ENCODE measurements around the gene SNAPC3. TPM values are rescaled to one million over a fixed set of nuclear protein-coding genes. Genes with fewer than 3 reads are reported as not detected.
"Not testable (repeated sequence)": the region's sequence is repeated elsewhere in the genome, so short reads cannot be mapped to it uniquely, and the experiment has no call there.

Gene SNAPC3
- total RNA-seq, 1 donor from 2014 or later: 20.3 TPM

GRCh38 chr9:15423231-15423985, 732 bp downstream of the SNAPC3 start:
- peak in 1 of 2 donors; percentile 45 for DNase-seq (ENCODE audit: low read depth in 2 of 2)

GRCh38 chr9:15426019-15426418, 3.3 kb downstream of the SNAPC3 start:
- DNase-seq (ENCODE audit: low read depth in 2 of 2): no peak

GRCh38 chr9:15427702-15428101, 5.0 kb downstream of the SNAPC3 start:
- DNase-seq (ENCODE audit: low read depth in 2 of 2): not testable (repeated sequence)

GRCh38 chr9:15430920-15431844, 8.5 kb downstream of the SNAPC3 start:
- no peak for DNase-seq (ENCODE audit: low read depth in 2 of 2)

GRCh38 chr9:15433191-15433590, 10.5 kb downstream of the SNAPC3 start:
- DNase-seq (ENCODE audit: low read depth in 2 of 2): no peak

- DNase-seq (ENCODE audit: low read depth in 2 of 2): no peak
Observed at GRCh38 chr9:15433661-15434060, 11.0 kb downstream of the SNAPC3 start.

GRCh38 chr9:15438891-15439290, 16.2 kb downstream of the SNAPC3 start:
- DNase-seq (ENCODE audit: low read depth in 2 of 2): no peak

- DNase-seq (ENCODE audit: low read depth in 2 of 2): not testable (repeated sequence)
Observed at GRCh38 chr9:15441841-15442240, 19.2 kb downstream of the SNAPC3 start.

GRCh38 chr9:15442264-15442663, 19.6 kb downstream of the SNAPC3 start:
- not testable (repeated sequence) for DNase-seq (ENCODE audit: low read depth in 2 of 2)

GRCh38 chr9:15444141-15444540, 21.5 kb downstream of the SNAPC3 start:
- DNase-seq (ENCODE audit: low read depth in 2 of 2): no peak

GRCh38 chr9:15453956-15454355, 31.3 kb downstream of the SNAPC3 start:
- DNase-seq (ENCODE audit: low read depth in 2 of 2): no peak

GRCh38 chr9:15461056-15461455, 38.4 kb downstream of the SNAPC3 start:
- DNase-seq (ENCODE audit: low read depth in 2 of 2): no peak

- DNase-seq (ENCODE audit: low read depth in 2 of 2): no peak
Observed at GRCh38 chr9:15461601-15462000, 38.9 kb downstream of the SNAPC3 start.

GRCh38 chr9:15468145-15468544, 45.5 kb downstream of the SNAPC3 start:
- no peak for DNase-seq (ENCODE audit: low read depth in 2 of 2)

GRCh38 chr9:15469406-15469805, 46.7 kb downstream of the SNAPC3 start:
- no peak for DNase-seq (ENCODE audit: low read depth in 2 of 2)

GRCh38 chr9:15469862-15470261, 47.2 kb downstream of the SNAPC3 start:
- no peak for DNase-seq (ENCODE audit: low read depth in 2 of 2)

GRCh38 chr9:15475923-15476536, 53.4 kb downstream of the SNAPC3 start:
- no peak for DNase-seq (ENCODE audit: low read depth in 2 of 2)

- no peak for DNase-seq (ENCODE audit: low read depth in 2 of 2)
Observed at GRCh38 chr9:15480028-15480427, 57.4 kb downstream of the SNAPC3 start.

- no peak for DNase-seq (ENCODE audit: low read depth in 2 of 2)
Observed at GRCh38 chr9:15482146-15482545, 59.5 kb downstream of the SNAPC3 start.

- DNase-seq (ENCODE audit: low read depth in 2 of 2): no peak
Observed at GRCh38 chr9:15484802-15485201, 62.1 kb downstream of the SNAPC3 start.

GRCh38 chr9:15485836-15486666, 63.4 kb downstream of the SNAPC3 start:
- DNase-seq (ENCODE audit: low read depth in 2 of 2): peak; percentile 12 to 26
